Measurements from ENCODE around the gene PPM1L. TPM values are rescaled to one million over a fixed set of nuclear protein-coding genes. Genes with fewer than 3 reads are reported as not detected.

PPM1L gene
- total and polyA plus RNA-seq, 2 of the 13 experiments (the other 11 are each of a cell fraction or from before 2014, with no cell fraction given) = 0.22 to 1.4 TPM

GRCh38 chr3:161042023-161042501 is 286.0 kb downstream of the PPM1L start (continued):
- TF ChIP-seq LRRFIP1 (CRISPR knock-in tag; conservative IDR thresholded peaks at IDR 0.05) (no peak), MAFK (conservative IDR thresholded peaks at IDR 0.05 in 1 of 2, IDR thresholded peaks at IDR 0.05 in 1 of 2; ENCODE audit: low read length in 2 of 2) (peak in 1 of 2 experiments; percentile 32; a peak in 1 of 4 replicates), ZNF772 (CRISPR knock-in tag; IDR thresholded peaks at IDR 0.05) (no peak), ZNF331 (CRISPR knock-in tag; IDR thresholded peaks at IDR 0.05) (peak; percentile 18; the same call in 1 of the 2 replicates), ZNF598 (CRISPR knock-in tag; IDR thresholded peaks at IDR 0.05; ENCODE audit: borderline replicate concordance) (no peak), ERF (CRISPR knock-in tag; IDR thresholded peaks at IDR 0.05) (no peak), TBP (CRISPR knock-in tag; IDR thresholded peaks at IDR 0.05) (no peak), TCF7L2 (IDR thresholded peaks at IDR 0.05; ENCODE audit: low read depth, low read length) (no peak), LCORL (IDR thresholded peaks at IDR 0.05) (no peak), LCORL (CRISPR knock-in tag; IDR thresholded peaks at IDR 0.05) (0 out of 2 replicates have a peak, but pooled peaks have one; percentile 26), YEATS2 (CRISPR knock-in tag; IDR thresholded peaks at IDR 0.05; ENCODE audit: borderline replicate concordance) (no peak), BCL6 (CRISPR knock-in tag; IDR thresholded peaks at IDR 0.05) (0 out of 2 replicates have a peak, but pooled peaks have one; percentile 22), CHD4 (IDR thresholded peaks at IDR 0.05; ENCODE audit: borderline replicate concordance, low read length) (no peak), FOXA1 (IDR thresholded peaks at IDR 0.05) (no peak), FOXA1 (CRISPR knock-in tag; IDR thresholded peaks at IDR 0.05) (peak; percentile 51; the same call in 1 of the 2 replicates), SOX6 (IDR thresholded peaks at IDR 0.05) (no peak), SOX6 (CRISPR knock-in tag; IDR thresholded peaks at IDR 0.05) (peak; percentile 51), MIER2 (CRISPR knock-in tag; IDR thresholded peaks at IDR 0.05) (peak; percentile 49; the same call in 1 of the 2 replicates), ZNF333 (CRISPR knock-in tag; IDR thresholded peaks at IDR 0.05; ENCODE audit: borderline replicate concordance) (no peak), EP300 (IDR thresholded peaks at IDR 0.05; ENCODE audit: low read depth in 2 of 2, low read length in 2 of 2) (0 out of 4 replicates have a peak, but pooled peaks of 1 of the 2 experiments have one; percentile 19), EP300 (CRISPR knock-in tag; IDR thresholded peaks at IDR 0.05; ENCODE audit: borderline replicate concordance) (no peak), ZBTB7B (CRISPR knock-in tag; IDR thresholded peaks at IDR 0.05) (no peak), ZSCAN9 (CRISPR knock-in tag; IDR thresholded peaks at IDR 0.05; ENCODE audit: borderline replicate concordance) (peak; percentile 46; the same call in 1 of the 2 replicates), ZHX1 (CRISPR knock-in tag; IDR thresholded peaks at IDR 0.05; ENCODE audit: low read depth) (no peak), RNF2 (conservative IDR thresholded peaks at IDR 0.05; ENCODE audit: low read depth) (no peak), AGO1 (IDR thresholded peaks at IDR 0.05; ENCODE audit: low read depth, low read length, poor library complexity, severe bottlenecking) (no peak)
- TF ChIP-seq, protein P1, sequence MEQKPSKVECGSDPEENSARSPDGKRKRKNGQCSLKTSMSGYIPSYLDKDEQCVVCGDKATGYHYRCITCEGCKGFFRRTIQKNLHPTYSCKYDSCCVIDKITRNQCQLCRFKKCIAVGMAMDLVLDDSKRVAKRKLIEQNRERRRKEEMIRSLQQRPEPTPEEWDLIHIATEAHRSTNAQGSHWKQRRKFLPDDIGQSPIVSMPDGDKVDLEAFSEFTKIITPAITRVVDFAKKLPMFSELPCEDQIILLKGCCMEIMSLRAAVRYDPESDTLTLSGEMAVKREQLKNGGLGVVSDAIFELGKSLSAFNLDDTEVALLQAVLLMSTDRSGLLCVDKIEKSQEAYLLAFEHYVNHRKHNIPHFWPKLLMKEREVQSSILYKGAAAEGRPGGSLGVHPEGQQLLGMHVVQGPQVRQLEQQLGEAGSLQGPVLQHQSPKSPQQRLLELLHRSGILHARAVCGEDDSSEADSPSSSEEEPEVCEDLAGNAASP (CRISPR knock-in tag; IDR thresholded peaks at IDR 0.05; ENCODE audit: borderline replicate concordance) = no peak

All from HepG2 (cell line).